NCI-H446 (cell line): ENCODE data around the gene MVK.

ENCODE experiments used
- DNase-seq, 2 experiments: peaks; one replicate each; lab custom pipeline; 2025; lab: John Stamatoyannopoulos, UW

The MVK gene

GRCh38 chr12:109608793-109609192 is 35.2 kb downstream of the MVK start:
- DNase-seq: no peak

- no peak for DNase-seq
Measured at GRCh38 chr12:109609342-109609741, 35.7 kb downstream of the MVK start.

GRCh38 chr12:109610523-109610922 is 36.9 kb downstream of the MVK start:
- DNase-seq: no peak

- no peak for DNase-seq
Measured at GRCh38 chr12:109611223-109611622, 37.6 kb downstream of the MVK start.

GRCh38 chr12:109612003-109612402 is 38.4 kb downstream of the MVK start:
- DNase-seq: no peak

GRCh38 chr12:109612975-109613502 is 39.4 kb downstream of the MVK start:
- no peak for DNase-seq

GRCh38 chr12:109613649-109614455 is 40.3 kb downstream of the MVK start:
- DNase-seq: no peak

- DNase-seq: no peak
Measured at GRCh38 chr12:109615556-109616229, 42.1 kb downstream of the MVK start.

- DNase-seq: no peak
Measured at GRCh38 chr12:109617491-109617890, 43.9 kb downstream of the MVK start.

- DNase-seq: no peak
Measured at GRCh38 chr12:109618082-109618481, 44.5 kb downstream of the MVK start.

- no peak for DNase-seq
Measured at GRCh38 chr12:109619002-109619604, 45.5 kb downstream of the MVK start.

GRCh38 chr12:109621211-109621694 is 47.7 kb downstream of the MVK start:
- no peak for DNase-seq

- DNase-seq: no peak
Measured at GRCh38 chr12:109621901-109622364, 48.3 kb downstream of the MVK start.

GRCh38 chr12:109624467-109624866 is 50.9 kb downstream of the MVK start:
- no peak for DNase-seq

GRCh38 chr12:109625131-109625559 is 51.6 kb downstream of the MVK start:
- DNase-seq: no peak

- no peak for DNase-seq
Measured at GRCh38 chr12:109625749-109626377, 52.3 kb downstream of the MVK start.

GRCh38 chr12:109626378-109627115 is 53.0 kb downstream of the MVK start:
- DNase-seq: no peak

- no peak for DNase-seq
Measured at GRCh38 chr12:109627633-109628032, 54.0 kb downstream of the MVK start.

- no peak for DNase-seq
Measured at GRCh38 chr12:109630107-109630506, 56.5 kb downstream of the MVK start.

GRCh38 chr12:109630815-109631214 is 57.2 kb downstream of the MVK start:
- DNase-seq: no peak

- DNase-seq: no peak
Measured at GRCh38 chr12:109631302-109631701, 57.7 kb downstream of the MVK start.
